HAP-1 (cell line): ENCODE data around the gene FTCD.
"Not testable (repeated sequence)": the region's sequence is repeated elsewhere in the genome, so short reads cannot be mapped to it uniquely, and the experiment has no call there.

Experiments
- DNase-seq, 2 experiments: peaks; one replicate each; pipeline ENCODE4 v3.0.0-alpha.2; 2016 to 2020; ENCODE audit warnings: low spot score in 2 of 2
- H3K27me3 ChIP-seq: fragments of 250-450 bp; sonication (Bioruptor Pico); 2 replicates; pipeline ENCODE4 v1.5.1; 2020; ENCODE audit warnings: low read depth, mild to moderate bottlenecking, moderate library complexity
- H3K36me3 ChIP-seq: fragments of 250-450 bp; sonication (Bioruptor Pico); replicated peaks from 2 replicates; pipeline ENCODE4 v1.5.1; 2020; ENCODE audit warnings: mild to moderate bottlenecking
- H3K4me1 ChIP-seq: fragments of 250-450 bp; sonication (Bioruptor Pico); 2 replicates; pipeline ENCODE4 v1.5.1; 2020; ENCODE audit warnings: mild to moderate bottlenecking
- H3K4me3 ChIP-seq: fragments of 250-450 bp; sonication (Bioruptor Pico); 2 replicates; pipeline ENCODE4 v1.5.1; 2020; ENCODE audit warnings: mild to moderate bottlenecking, moderate library complexity
- H3K9me3 ChIP-seq: fragments of 250-450 bp; sonication (Bioruptor Pico); 2 replicates; pipeline ENCODE4 v1.5.1; 2020; ENCODE audit warnings: mild to moderate bottlenecking, moderate library complexity
- in situ Hi-C: fragments of 300-500 bp; cut with MboI; formaldehyde crosslinking; loops from 3 replicates; pipeline ENCODE4 v1.14.3; 2020; ENCODE audit warnings: low sequenced_read_pairs, inconsistent platforms, mixed read lengths

The FTCD gene

DNA sequence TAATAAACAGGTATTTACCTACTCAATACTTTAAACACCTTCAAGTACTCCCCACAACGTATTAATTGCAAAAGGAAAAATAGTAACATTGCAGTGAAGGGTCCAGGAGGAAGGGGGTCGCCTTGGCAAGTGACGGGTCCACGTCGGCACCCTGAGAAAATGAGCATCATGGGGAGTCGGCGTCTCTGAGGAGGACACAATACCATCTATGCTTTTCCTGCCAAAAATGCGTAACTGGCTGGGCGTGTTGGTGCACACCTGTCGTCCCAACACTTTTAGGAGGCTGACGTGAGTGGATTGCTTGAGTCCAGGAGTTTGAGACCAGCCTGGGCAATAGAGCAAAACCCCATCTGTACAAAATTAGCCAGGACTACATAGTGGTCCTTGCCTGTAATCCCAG is 7.3 kb downstream of the FTCD start:
- Histone ChIP-seq H3K4me3 (no peak overlapping the region), H3K27me3 (no peaks in the 10 kb centered on the region), H3K9me3 (no peaks in the 10 kb centered on the region), H3K36me3 (no peaks in the 10 kb centered on the region), H3K4me1 (peaks cover 5% of the 10 kb centered on the region; the same call in 1 of the 2 replicates)
- in situ Hi-C loops: no loop called here
- DNase-seq: no peak

DNA sequence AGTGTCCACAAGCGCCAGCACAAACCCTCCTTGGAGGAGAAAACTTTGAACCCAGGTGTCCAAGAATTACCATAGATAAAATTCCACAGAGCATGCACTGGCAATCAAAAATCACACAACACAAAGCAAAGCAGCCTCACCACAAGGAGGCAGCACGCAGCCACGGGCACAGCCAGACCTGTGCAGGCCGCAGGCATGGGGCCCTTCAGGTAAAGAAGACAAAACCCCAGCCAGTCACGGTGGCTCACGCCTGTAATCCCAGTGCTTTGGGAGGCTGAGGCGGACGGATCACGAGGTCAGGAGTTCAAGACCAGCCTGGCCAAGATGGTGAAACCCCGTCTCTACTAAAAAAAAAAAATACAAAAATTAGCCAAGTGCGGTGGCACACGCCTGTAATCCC is 8.0 kb downstream of the FTCD start:
- H3K4me1 ChIP-seq, in situ Hi-C loops, H3K4me3 ChIP-seq, H3K36me3 ChIP-seq, H3K27me3 ChIP-seq, H3K9me3 ChIP-seq: not testable (repeated sequence)
- peak in 1 of 2 experiments; percentile 72 for DNase-seq

DNA sequence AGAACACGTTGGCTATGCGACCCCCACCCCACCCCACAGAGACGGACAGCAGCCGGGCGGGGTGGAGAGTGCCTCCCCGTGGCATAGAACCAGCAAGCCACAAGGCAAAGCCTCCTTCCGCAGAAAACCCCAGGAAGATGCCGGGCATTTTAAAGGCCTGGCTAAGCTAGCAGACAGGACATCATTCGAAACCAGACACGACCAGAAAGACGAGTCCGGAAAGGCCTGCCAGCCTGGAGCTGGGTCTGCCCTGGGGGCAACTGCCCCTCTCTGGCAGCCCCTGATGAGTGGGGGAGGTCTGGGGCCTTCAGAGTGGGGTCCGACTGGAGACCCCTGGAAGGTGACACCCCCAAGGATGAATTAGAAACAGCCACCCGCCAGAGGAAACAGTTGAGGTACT is 8.5 kb downstream of the FTCD start:
- H3K9me3 ChIP-seq: 0 out of 2 replicates have a peak, but pooled peaks cover 3% of the 10 kb centered on the region
- H3K36me3 ChIP-seq: no peaks in the 10 kb centered on the region
- in situ Hi-C loops: no loop called here
- peaks cover 5% of the 10 kb centered on the region; the same call in 1 of the 2 replicates for H3K4me1 ChIP-seq
- no peak overlapping the region for H3K4me3 ChIP-seq
- H3K27me3 ChIP-seq: no peaks in the 10 kb centered on the region
- DNase-seq: no peak

DNA sequence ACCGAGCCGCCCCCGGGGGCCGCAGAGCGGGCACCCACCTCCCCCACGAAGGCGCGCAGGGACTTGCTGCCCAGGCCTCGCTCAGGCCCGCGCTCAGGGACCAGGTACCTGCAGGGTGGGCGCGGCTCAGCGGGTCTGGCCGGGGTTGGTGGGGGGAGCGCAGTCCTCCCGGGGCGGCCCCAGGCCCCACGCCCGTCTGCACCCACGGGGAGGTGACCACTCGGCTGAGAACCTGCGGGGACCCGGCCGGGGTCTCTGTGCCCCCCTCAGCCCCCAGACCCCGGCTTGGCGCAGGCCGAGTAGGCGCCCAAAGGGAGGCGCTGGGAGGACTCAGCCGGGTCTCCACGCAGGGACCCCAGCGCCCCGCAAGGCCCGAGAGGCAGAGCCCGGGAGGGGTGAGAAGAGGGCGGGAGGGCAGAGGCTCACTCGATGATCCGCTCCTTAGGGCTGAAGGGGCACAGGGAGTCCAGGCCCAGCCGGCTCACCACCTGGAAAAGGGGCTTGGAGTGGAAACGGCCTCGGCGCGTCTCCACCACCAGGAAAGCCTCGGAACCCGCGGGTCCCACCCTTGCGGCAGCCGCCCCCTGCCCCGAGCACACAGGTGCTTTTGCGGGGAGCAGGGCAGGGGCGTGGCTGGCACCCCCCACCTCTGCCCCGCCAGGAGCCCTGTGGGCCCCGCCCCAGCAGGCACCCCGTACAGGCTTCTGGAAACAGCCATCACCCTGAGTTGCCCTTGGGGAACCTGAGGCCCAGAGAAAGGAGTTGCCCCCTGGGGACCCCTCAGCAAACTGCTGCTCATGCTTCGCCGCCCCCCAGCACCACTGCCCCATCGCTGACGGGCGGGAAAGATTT is 9.3 kb downstream of the FTCD start:
- Histone ChIP-seq H3K9me3 (0 out of 2 replicates have a peak, but pooled peaks cover 3% of the 10 kb centered on the region), H3K4me3 (no peak overlapping the region), H3K4me1 (peaks cover 5% of the 10 kb centered on the region; the same call in 1 of the 2 replicates), H3K36me3 (no peaks in the 10 kb centered on the region), H3K27me3 (no peaks in the 10 kb centered on the region)
- DNase-seq: no peak
- in situ Hi-C loops: no loop called here

DNA sequence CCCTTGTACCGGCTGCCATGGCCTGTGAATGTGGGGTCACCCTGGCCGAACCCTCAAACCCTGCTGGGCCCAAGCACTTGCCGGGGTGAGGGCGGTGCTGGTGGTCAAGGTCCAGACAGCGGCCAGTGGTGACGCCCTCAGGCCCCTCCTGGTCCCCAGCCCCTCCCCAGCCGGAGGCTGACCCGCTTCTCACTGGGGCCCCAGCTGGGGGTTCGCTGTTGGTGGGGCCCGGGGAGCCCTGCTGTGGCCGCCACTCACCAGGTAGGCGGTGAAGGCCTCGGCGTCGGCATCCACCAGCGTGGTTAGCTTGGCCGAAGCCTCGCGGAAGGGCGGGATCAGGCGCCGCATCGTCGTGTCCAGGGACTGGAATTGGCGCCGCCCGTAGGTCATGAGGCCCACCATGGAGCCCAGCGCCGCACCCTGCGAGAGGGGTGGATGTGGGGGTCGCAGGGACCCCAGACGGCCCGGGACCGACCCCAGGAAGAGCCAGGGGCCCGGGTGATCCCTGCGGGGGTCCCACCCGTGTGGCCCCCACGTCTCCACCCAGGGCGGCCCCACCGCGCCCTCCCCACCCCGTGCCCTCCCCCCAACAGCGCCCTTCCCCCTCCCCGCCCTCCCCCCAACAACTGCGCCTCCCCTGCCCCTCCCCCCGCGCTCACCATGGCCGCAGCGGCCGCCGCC is 10.1 kb downstream of the FTCD start:
- H3K4me3 ChIP-seq: no peak overlapping the region
- in situ Hi-C loops: no loop called here
- no peak for DNase-seq

DNA sequence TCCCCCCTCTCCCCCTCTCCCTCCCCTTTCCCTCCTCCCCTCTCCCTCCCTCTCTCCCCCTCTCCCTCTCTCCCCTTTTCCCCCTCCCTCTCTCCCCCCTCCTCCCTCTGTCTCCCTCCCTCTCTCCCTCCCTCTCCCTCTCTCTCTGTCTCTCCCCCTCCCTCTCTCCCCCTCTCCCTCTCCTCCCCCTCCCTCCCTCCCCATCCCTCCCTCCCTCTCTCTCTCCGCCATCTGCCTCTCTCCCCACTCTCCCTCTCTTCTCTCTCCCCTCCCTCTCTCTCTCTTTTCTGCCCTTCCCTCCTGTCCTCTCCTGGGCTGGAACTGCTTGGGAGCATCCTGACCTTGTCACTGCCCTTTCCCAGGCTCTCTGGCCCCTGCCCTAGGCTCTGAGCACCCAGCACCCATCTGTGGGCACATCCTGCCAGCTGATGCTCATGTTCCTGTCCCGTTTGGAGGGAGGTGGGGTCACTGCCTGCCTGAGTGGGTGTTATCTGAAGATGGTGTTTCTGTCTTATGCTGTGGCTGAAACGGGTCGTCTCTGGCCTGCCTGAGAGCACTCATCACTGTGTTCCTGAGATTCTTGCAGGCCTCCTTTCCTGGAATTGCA is 10.8 kb downstream of the FTCD start:
- Histone ChIP-seq H3K4me1 (peaks cover 5% of the 10 kb centered on the region; the same call in 1 of the 2 replicates), H3K4me3 (no peak overlapping the region), H3K9me3 (0 out of 2 replicates have a peak, but pooled peaks cover 3% of the 10 kb centered on the region), H3K36me3 (no peaks in the 10 kb centered on the region), H3K27me3 (no peaks in the 10 kb centered on the region)
- DNase-seq: no peak
- in situ Hi-C loops: no loop called here

More for the DNA sequence above, 10.1 kb downstream of the FTCD start:
- H3K27me3 ChIP-seq: no peaks in the 10 kb centered on the region
- H3K9me3 ChIP-seq: 0 out of 2 replicates have a peak, but pooled peaks cover 3% of the 10 kb centered on the region
- H3K4me1 ChIP-seq: peaks cover 5% of the 10 kb centered on the region; the same call in 1 of the 2 replicates
- no peaks in the 10 kb centered on the region for H3K36me3 ChIP-seq

DNA sequence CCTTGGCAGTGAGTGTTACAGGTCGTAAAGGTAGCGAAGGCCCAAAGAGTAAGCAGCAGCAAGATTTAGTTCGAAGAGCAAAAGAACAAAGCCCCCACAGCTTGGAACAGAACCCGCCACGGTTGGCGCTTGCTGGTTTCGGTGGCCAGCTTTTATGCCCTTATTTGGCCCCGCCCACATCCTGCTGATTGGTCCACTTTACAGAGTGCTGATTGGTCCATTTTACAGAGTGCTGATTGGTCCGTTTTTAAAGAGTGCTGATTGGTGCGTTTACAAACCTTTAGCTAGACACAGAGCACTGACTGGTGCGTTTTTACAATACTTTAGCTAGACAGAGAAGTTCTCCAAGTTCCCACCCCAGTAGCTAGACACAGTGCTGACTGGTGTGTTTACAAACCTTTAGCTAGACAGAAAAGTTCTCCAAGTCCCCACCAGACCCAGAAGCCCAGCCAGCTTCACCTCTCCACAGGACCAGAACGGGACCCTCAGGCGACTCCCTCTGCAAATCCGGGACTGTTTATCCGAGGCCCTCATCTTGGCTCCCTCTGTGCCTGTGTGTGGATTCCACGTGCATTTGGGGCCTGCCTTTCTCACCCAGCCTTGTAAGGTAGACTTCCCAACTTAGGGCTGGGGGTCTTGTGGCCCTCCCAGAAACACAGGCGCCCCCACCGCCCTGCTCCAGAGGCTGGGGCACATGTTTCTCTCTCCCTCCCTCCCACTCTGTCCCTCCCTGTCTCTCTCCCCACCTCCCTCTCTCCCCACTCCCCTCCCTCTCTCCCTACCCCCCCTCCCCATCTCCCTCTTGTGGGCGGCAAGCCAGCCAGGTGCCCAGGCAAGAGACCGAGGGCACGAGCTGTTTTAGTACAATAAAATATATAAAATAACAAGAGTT is 12.6 kb downstream of the FTCD start:
- in situ Hi-C loops: no loop called here
- no peaks in the 10 kb centered on the region for H3K27me3 ChIP-seq
- H3K4me1 ChIP-seq: peaks cover 5% of the 10 kb centered on the region; the same call in 1 of the 2 replicates
- DNase-seq: peak in 1 of 2 experiments; percentile 34
- no peak overlapping the region for H3K4me3 ChIP-seq
- H3K9me3 ChIP-seq: 0 out of 2 replicates have a peak, but pooled peaks cover 3% of the 10 kb centered on the region
- H3K36me3 ChIP-seq: no peaks in the 10 kb centered on the region

DNA sequence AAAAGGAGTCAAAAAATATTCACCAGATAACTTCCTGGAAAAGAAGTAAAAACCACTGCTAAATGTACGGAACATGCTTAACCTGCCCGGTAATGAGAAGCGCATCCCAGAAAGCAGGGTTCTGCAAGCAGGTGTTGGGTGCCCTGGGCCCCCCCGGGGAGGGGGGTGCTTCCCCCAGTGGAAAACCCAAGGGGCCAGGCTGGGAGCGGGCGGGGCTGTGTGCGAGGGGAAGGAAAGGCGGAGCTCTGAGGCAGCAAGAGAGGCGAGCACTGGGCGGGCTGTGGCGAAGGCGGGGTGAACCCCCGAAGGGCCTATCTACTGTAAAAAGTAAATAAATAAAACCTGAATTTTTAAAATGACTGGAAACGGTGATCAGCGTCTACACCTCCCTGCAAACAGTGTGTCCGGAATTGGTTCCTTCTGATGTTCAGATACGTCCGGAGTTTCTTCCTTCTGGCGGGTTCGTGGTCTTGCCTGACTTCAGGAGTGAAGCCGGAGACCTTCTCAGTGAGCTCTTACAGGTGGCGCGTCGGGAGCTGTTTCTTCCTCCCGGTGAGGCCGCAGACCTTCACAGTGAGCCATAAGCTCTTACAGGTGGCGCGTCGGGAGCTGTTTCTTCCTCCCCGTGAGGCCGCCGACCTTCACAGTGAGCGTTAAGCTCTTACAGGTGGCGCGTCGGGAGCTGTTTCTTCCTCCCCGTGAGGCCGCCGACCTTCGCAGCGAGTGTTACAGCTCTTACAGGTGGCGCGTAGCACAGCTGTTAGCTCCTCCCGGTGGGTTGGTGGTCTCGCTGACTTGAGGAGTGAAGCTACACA is 13.4 kb downstream of the FTCD start:
- no peak for DNase-seq
- H3K27me3 ChIP-seq: no peaks in the 10 kb centered on the region
- H3K36me3 ChIP-seq: no peaks in the 10 kb centered on the region
- peaks cover 5% of the 10 kb centered on the region; the same call in 1 of the 2 replicates for H3K4me1 ChIP-seq
- no peak overlapping the region for H3K4me3 ChIP-seq
- in situ Hi-C loops: no loop called here
- H3K9me3 ChIP-seq: 0 out of 2 replicates have a peak, but pooled peaks cover 3% of the 10 kb centered on the region

DNA sequence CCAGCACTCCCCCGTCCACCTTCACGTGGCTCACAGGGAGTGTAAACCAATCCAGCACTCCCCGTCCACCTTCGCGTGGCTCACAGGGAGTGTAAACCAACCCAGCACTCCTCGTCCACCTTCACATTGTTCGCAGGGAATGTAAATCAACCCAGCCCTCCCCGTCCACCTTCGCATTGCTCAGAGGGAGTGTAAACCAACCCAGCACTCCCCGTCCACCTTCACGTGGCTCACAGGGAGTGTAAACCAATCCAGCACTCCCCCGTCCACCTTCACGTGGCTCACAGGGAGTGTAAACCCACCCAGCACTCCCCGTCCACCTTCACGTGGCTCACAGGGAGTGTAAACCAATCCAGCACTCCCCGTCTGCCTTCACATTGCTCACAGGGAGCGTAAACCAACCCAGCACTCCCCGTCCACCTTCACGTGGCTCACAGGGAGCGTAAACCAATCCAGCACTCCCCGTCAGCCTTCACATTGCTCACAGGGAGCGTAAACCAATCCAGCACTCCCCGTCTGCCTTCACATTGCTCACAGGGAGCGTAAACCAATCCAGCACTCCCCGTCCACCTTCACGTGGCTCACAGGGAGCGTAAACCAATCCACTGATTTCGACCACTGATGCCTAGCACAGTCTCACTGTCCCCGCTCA is 14.9 kb downstream of the FTCD start:
- H3K27me3 ChIP-seq, H3K4me1 ChIP-seq, H3K9me3 ChIP-seq, in situ Hi-C loops, H3K36me3 ChIP-seq, H3K4me3 ChIP-seq, DNase-seq: not testable (repeated sequence)

DNA sequence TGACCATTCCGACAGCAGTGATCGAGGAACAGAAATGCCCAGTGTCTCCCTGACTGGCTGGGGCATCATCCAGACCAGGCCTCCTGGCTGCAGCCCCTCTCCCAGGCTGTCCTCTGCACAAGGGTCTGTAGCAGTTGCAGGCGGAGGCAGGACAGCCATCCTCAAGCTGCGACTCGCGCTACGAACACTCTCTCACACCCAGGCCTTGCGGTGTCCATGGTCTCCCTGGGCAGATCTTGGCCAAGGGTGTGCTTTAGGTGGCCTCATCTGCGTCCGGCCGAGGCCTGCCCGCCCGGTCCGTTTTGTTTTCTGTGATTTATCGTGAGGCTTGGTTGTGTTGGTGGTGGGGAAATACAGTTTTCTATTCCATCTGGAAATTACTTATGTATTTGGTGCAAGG is 15.7 kb downstream of the FTCD start:
- in situ Hi-C loops: no loop called here
- H3K36me3 ChIP-seq: no peaks in the 10 kb centered on the region

DNA sequence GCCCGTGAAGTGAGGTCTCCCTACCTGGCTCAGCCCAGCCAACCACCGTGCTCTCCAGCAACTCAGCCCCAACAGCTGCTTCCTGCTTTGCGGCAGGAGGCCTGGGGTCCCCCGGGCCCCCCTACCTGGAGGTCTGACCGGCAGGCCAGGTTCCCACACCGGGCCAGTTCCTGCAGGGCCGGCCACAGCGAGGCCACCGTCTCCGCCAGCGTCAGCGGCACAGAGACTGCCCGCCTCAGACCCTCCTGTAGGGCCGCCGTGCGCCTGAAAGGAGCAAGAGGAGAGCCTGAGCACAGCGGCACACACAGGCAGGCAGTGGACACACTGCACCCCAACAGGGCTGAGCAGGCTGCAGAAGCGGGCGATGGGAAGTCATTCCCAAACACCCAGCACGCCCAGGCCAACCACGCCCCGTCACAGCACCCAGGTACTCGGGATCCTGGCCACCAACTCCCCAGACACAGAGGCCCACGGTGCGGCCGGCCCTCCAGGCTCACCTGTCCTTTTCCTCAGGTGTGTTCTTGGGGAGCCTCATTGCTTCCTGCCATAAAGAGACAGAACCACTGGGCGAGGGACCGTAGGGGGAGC is 16.9 kb downstream of the FTCD start:
- no peak for DNase-seq
- in situ Hi-C loops: no loop called here
- Histone ChIP-seq H3K4me3 (no peak overlapping the region), H3K4me1 (no peaks in the 10 kb centered on the region), H3K27me3 (no peaks in the 10 kb centered on the region), H3K36me3 (no peaks in the 10 kb centered on the region), H3K9me3 (0 out of 2 replicates have a peak, but pooled peaks cover 3% of the 10 kb centered on the region)

More for the DNA sequence above, 15.7 kb downstream of the FTCD start:
- no peaks in the 10 kb centered on the region for H3K27me3 ChIP-seq
- 0 out of 2 replicates have a peak, but pooled peaks cover 3% of the 10 kb centered on the region for H3K9me3 ChIP-seq
- no peak overlapping the region for H3K4me3 ChIP-seq
- H3K4me1 ChIP-seq: peaks cover 5% of the 10 kb centered on the region; the same call in 1 of the 2 replicates
- DNase-seq: no peak

DNA sequence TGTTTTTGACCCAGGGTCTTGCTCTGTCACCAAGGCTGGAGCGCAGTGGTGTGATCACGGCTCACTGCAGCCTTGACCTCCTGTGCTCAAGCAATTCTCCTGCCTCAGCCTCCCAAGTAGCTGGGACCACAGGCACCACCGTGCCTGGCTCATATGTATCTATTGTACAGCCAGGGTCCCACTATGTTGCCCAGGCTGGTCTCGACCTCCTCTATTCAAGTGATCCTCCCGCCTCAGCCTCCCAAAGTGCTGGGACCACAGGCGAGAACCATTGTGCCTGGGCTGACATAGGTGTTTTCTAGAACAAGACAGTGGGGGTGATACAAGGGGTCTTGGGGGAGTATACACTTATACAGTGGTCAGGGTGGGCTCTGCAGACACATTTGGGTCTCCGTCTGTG is 17.5 kb downstream of the FTCD start:
- 0 out of 2 replicates have a peak, but pooled peaks cover 3% of the 10 kb centered on the region for H3K9me3 ChIP-seq
- no peak for DNase-seq
- H3K27me3 ChIP-seq: no peaks in the 10 kb centered on the region
- H3K4me3 ChIP-seq: no peak overlapping the region
- H3K4me1 ChIP-seq: no peaks in the 10 kb centered on the region
- in situ Hi-C loops: no loop called here
- H3K36me3 ChIP-seq: no peaks in the 10 kb centered on the region
